Activated T-cell treated with anti-CD3 and anti-CD28 coated beads, Interleukin-2, amount 50 U/mL, for 48 hours (primary cell): ENCODE data around the gene WDR26.
A peak's percentile ranks its signal among the peaks of the same experiment; 100 is the strongest.
"Not testable (repeated sequence)": the region's sequence is repeated elsewhere in the genome, so short reads cannot be mapped to it uniquely, and the experiment has no call there.

ENCODE experiments used
- DNase-seq, 2 experiments: peaks; one replicate each; pipeline ENCODE4 v3.0.0-alpha.2; 2020

The WDR26 gene

DNA sequence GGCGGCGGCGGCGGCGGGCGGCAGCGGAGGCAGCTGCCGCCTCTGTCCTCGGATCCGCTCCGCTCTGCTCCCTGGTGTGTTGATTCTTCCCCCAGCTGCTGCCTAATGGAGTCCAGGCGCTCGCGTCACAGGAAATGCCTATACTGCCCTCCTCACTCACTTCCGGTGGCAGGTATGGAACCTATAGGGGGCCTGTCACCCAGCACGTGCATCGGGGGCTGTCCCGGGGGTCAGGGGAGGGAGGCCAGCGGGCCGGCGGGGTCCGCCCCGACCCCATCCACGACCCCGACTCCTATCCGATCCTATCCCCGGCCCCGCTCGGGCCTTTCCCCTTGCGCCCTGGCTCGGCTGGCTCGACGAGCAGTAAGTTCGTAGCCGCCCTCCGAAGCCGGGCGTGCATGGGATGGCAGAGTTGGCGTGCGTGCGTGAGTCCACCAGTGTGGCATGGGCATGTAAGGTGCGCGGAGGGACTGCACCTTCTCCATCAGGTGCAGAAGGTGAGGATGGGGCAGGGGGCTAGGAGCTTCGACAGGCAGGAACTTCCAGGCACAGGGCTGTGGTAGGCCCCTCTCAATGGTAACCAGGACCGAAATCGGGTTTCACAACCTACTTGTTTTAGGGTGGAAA, at the start of gene WDR26:
WDR26 (minus strand) TSS at position 107 of the 627 bp plus-strand sequence.
- peak; percentile 84 to 88 for DNase-seq

DNA sequence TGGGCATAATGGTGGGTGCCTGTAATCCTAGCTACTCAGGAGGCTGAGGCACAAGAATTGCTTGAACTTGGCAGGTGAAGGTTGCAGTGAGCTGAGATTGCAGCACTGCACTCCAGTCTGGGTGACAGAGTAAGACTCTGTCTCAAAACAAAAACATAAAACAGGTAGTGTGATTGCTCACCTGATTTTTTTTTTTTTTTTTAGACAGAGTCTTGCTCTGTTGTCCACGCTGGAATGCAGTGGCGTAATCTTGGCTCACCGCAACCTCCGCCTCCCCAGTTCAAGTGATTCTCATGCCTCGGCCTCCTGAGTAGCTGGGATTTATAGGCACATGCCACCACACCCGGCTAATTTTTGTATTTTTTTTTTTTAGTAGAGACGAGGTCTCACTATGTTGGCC, 48.6 kb upstream of the WDR26 start:
- not testable (repeated sequence) for DNase-seq

DNA sequence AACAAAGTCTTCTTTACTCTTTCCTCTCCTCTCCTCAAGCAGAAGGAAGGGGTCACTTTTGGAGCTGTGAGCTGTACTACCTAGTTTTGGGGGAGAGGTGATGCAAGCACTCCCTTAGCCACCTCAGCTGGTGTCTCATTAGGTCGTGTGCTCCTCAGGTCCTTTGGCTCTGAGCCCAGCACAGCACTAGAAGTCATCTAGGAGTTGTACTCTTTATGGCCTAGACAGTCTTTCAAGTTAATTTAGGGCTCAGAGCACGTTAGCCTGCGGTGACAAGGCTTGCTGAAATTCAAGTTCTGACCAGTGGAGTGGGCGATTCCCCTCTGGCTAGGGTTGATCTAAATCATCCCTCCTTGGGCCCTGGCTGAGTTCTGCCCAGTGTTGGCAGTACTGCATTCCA, 48.0 kb upstream of the WDR26 start:
- no peak for DNase-seq

DNA sequence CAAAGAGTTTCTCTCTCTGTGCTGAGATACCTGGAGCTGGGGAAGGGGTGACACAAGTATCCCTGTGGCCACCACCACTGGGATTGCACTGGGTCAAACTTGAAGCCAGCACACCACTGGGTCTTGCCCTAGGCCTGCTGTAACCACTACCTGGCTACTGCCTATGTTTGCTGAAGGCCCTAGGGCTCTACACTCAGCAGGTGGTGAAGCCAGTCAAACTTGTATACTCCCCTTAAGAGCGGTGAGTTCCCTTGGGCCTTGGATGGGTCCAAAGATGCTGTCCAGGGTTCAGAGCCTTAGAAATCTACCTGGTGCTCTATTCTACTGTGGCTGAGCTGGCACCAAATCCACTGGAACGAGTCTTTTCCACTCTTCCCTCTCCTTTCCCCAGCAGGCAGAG, 47.0 kb upstream of the WDR26 start:
- no peak for DNase-seq

DNA sequence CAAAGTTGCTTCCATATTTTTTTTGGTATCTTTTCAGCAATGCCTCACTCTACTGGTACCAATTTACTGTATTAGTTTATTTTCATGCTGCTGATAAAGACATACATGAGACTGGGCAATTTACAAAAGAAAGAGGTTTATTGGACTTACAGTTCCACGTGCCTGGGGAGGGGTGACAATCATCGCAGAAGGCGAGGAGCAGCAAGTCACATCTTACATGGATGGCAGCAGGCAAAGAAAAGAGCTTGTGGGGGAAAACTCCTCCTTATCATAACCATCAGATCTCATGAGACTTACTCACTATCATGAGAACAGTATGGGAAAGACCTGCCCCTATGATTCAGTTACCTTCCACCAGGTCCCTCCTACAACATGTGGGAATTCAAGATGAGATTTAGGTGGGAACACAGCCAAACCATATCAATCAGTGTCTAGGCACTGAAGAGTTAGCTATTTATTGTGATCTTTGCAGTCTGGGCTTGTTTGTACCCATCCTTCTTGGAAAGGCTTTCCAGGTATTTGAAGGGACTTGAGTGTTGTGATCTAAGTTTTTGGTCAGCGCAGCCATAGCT, 46.4 kb upstream of the WDR26 start:
- DNase-seq, result not testable (repeated sequence)

DNA sequence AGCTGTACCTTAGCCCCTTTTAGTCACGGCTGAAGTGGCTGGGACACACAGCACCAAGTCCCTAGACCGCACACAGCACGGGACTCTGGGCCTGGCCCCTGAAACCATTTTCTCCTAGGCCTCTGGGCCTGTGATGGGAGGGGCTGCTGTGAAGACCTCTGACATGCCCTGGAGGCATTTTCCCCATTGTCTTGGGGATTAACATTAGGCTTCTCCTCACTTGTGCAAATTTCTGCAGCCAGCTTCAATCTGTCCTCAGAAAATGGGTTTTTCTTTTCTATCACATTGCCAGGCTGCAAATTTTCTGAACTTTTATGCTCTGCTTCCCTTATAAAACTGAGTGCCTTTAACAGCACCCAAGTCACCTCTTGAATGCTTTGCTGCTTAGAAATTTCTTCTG, 45.6 kb upstream of the WDR26 start:
- DNase-seq, result not testable (repeated sequence)

DNA sequence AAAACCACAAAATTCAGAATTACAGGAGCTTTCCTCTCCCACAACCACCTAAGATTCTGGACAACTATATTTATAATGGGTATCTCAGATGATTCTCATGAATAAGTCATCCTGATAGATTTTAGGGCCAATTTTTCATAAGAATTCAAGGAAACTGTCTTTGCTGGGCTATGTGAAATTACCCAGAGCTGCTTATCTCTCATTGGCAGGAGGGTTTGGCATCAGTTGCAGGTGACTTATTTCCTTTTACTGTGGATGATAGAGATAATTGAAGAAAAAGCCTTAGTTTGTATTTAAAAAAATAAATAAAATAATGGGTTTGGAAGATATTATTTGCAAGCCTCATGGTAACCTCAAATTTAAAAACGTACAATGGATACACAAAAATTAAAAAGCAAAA, 38.2 kb upstream of the WDR26 start:
- DNase-seq, result no peak

DNA sequence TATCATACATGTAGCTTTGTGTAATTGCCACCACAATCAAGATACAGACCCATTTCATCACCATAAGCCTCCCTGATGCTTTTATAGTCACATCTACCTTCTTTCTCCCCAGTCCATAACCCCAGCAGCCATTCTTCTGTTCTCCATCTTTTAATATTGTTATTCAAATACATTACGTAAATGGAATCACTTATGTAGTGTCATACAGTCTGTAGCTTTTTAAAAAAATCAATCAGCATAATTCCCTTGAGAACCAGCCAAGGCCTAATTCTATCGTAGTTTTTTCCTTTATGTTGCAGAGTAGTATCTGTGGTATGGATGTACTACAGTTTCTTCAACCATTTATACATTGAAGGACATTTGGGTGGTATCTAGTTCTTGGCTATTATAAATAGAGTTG, 31.6 kb upstream of the WDR26 start:
- no peak for DNase-seq

DNA sequence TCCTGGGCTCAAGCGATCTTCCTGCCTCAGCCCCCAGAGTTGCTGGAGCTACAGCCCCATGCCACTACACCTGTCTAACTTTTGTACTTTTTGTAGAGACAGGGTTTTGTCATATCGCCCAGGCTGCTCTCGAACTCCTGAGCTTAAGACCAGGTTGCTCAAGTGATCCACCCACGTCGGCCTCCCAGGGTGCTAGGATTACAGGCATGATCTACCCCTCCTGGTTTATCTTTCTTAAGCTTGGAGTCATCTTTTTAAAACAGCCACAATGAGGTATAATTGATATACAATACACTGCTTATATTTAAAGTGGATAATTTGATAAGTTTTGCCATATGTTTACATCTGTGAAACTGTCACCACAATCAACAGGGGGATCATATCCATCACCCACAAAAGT, 25.4 kb upstream of the WDR26 start:
- DNase-seq, result no peak

DNA sequence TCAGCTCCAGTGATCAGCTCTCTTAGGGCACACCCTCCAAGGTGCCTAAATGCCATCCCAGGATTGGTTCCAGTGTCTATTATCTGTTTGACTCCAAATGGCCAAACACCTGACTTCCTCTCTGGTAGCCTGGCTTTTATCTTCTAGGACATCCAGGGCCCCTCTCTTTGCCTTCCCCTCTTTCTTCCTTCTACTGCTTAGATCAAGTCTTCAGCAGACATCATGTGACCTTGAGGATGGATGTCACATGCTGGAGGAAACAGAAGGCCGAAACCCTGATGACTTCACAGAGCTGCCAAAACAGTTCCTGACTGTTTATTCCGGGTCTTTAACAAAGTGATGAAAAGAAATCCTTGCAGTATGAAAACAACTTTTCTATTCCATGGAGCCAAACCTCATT, 24.4 kb upstream of the WDR26 start:
- no peak for DNase-seq

DNA sequence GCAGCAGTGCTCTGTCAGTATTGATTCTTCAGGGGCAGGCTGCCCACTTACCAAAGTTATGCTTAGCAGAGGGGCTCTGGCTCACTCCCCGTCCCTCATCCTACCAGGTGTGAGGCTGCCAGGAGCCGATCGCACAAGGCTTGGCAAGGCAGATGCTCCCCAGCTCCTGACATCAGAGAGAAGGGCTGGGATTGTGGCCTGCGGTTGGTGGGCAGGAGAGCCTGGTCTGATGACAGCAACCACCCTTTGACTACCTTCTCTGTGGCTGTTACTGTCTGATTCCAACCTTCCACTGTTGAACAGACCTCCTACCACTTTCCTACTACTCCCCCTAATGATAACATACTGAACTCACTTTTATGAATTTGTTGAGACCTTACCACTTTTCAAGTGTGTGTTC, 23.7 kb upstream of the WDR26 start:
- DNase-seq, result no peak

DNA sequence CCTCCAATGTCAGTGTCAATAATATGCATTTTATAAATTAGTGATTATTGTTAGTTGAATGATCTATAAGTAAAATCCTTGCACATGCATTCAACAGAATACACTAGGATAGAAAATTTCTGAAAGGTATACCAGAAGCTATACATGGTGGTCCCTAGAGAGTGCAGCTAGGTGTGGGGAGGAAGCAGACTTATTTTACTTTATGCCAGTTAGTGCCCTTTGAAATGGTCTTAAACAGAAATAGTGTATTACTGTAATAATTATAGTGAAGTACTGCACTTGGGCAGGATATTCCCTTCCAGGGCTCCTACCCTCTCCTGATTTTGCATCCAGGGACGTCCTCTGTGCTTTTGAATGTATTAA, 23.2 kb upstream of the WDR26 start:
- no peak for DNase-seq

DNA sequence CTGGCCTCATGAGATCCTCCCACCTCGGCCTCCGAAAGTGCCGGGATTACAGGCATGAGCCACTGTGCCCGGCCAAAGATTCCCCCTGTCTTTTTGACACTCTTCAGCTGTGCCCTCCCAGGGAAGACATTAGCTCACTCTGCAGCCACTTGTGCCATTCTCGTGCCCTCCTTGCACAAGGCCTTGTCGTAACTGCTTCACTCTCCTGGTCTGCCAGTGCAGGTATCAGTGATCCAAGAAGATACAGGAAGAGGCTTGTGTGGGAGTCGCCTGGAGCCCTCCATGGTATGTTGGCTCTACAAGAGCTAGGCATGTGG, 22.0 kb upstream of the WDR26 start:
- no peak for DNase-seq

DNA sequence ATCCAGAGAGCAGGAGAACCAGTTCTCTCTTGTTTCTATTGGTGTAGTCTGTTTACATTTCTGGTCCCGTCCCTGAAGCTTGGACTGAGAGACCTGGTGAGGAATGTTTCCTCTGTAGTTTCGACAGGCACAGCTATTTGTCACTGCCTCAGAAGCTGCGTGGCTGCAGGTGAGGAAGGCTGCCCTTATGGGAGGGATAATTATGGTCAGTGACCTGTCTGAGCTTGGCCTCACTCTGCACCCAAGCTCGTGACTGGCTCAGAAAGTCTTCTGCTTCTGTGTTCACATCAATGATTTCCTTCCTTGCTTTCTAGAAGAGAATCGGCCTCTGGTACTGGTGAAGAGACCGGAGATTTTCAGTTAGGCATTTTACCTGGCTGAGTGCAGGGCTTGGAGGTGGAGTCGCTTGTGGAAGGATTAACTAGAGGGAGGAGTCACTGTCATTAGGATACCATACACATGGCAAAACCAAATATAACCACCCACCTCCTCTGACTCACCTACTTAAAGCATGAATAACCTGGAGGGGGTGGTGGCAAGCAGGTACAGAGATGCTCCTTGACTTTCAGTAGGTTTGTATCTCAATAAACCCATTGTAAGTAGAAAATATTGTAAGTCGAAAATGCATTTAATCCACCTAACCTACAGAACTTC, 19.9 kb upstream of the WDR26 start:
- no peak for DNase-seq

DNA sequence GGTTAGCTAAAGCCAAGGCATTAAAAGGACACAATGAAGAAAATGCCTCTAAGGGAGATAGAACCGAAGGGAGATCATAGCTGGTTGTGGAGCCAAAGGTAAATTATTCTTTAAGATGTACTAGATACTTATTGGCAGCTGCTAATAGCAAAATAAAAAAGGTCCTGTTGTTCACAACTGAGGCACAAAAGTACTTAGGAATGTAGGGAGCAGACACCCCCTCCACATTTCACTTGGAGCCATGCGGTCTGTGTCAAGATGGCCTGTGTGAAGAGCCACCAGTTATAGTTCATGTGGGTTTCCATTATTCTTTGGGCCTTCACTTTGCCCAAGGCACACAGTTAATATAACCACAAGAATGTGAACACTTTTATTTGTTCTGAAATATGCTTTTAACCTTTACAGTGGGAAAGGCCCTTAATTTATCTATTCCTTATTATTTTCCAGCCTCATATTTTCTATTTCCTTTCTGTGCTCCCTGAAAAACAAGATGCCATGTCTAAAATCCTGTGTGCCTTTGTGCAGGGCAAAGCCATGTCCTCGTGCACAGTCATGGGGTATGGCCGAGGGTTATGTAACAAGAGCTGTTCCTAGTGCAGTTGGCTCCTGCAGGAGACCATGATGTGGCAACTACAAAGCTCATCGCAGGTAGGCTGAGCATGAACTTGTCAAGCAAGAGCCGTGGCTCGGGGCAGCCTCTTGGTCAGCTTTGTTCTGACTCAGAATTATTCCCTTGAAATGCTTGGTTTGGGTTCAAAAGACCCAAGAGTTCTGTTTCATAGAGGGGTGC, 16.2 kb upstream of the WDR26 start:
- DNase-seq, result no peak

DNA sequence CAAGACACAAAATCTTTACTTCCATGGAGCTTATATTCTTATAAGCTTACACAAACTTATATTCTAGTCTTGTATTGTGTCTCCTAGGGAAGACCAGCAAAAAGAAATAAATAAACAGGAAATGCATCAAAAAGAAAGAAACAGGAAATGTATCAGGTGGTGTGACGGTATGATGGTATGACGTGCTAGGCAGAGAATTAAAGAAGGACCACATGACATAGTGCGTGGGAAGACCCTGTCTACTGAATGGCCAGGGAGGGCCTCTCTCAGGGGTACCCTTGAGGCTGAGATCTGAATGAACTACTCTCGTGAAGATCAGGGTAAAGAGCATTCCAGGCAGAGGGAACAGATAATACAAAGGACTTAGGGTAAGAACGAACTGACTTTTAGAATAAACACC, 15.6 kb upstream of the WDR26 start:
- no peak for DNase-seq

DNA sequence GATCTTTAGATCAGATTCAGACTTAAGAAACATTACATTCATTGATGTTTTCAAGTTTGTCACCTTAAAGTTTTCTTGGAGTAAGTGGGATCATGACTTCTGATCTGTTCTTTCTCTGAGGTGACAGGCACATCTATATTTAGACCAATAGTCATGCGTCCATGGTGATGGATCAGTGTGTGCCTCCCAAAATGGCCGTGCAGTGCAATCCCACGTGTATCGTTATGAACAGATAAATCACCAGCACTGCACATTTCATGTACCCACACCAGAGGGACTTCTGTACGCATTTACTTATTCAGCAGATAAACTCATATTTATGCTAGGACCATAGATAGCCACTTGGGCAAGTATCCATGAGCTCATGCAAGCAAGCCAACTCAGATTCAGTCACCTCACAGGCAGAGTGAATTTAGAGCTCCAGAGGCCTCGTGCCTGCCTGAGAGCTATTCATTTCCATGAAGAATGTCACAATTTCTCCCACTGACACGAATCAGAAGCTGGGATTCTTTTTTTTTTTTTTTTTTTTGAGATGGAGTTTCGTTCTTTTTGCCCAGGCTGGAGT, 13.9 kb upstream of the WDR26 start:
- no peak for DNase-seq

DNA sequence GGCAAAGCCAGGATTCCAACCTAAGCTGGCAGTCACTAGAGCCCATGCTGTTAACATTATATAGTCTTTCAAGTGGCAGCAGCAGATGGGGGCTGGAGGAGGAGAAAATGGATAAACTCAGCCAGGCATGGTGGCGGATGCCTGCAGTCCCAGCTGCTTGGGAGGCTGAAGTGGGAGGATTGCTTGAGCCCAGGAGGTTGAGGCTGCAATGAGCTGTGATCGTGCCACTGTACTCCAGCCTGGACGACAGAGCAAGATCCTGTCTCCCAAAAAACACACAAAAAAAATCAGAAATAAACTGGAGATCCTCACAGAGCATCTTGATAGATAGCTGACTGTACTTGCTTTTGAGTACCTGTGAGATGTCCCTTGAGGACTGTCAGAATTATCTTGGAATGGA, 13.4 kb upstream of the WDR26 start:
- DNase-seq, result no peak

DNA sequence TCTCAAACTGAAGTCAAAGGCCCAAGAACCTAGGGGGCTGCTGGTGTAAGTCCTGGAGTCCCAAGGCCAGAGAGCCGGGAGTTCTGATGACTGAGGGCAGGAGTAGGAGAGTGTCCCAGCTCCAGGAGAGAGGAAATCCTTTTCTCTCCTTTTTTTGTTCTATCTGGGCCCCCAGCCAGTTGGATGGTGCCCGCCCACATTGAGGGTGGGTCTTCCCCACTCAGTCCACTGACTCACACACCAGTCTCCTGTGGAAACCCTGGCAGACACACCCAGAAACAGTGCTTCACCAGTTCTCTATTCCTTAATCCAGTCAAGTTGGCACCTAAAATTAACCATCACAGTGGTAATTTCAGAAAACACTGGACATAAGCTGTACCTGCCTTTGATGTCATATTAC, 12.7 kb upstream of the WDR26 start:
- no peak for DNase-seq

DNA sequence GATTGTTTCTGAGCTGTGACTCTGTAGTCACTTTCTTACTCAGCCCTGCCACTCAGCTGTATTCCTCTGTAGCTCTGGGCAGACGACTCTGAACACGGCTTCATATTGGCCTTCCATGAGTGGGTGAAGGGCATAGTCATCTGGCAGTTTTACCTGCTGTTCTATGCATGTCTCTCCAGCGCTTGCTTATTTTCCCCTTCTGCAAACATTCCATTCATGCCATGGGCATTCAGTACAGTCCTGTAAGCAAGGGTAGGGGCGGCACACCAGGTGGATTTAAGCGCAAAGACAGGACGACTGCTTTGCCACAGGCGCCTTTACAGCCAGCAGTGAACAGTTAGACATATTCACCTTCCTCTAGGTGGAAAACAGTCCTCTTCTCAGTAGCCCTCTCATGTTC, 4.4 kb upstream of the WDR26 start:
- no peak for DNase-seq

DNA sequence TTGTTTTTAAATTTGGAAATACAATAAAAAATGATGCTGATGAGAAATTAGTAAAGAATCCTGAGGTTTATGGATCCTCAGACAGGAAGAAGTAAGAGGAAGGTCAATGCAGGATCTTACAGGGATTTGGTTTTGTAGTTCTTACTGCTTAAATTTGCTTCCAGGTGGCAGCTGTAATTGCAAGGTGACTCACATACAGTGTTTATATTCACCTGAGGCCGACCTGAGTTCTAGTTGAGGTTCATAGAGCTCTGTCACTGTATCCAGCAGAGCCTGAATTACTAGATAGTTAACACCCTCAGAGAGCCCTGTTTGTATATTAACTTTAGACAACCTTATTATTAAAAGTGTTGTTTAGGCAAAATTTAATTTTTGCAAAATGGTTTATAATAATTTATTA, 1.4 kb upstream of the WDR26 start:
- DNase-seq, result no peak

DNA sequence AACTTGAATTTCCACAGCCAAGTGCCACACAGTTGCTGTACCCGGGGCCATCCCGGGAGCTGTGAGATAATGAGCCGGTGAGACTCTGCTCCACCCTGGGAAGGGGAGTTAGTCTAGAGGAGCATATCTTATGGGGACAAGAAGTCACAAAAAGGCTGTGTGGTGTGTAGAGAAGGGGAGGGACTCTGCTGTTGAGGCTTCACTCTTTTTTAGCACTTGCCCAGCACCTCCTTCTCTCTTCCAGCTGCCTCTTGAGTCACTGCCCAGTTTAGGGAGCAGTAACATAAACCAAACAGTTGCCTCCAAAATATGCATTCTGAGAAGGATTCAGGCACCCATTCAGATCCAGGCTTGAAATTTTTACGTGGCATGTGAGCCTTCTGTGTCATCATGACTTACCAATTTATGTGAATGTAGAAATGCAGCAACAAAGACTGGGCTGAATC, 744 bp upstream of the WDR26 start:
- DNase-seq, result no peak
